Measurements from ENCODE around the gene OSCAR. TPM values are rescaled to one million over a fixed set of nuclear protein-coding genes. Genes with fewer than 3 reads are reported as not detected.
A peak's percentile ranks its signal among the peaks of the same experiment; 100 is the strongest.

OSCAR gene, protein sequence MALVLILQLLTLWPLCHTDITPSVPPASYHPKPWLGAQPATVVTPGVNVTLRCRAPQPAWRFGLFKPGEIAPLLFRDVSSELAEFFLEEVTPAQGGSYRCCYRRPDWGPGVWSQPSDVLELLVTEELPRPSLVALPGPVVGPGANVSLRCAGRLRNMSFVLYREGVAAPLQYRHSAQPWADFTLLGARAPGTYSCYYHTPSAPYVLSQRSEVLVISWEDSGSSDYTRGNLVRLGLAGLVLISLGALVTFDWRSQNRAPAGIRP
- 1.2 TPM for total RNA-seq
- long read RNA-seq, partial matches to known transcripts = 0 of 1 reads
- long read RNA-seq, other reads (novel, unspliced or antisense) = 1 of 1 reads

DNA sequence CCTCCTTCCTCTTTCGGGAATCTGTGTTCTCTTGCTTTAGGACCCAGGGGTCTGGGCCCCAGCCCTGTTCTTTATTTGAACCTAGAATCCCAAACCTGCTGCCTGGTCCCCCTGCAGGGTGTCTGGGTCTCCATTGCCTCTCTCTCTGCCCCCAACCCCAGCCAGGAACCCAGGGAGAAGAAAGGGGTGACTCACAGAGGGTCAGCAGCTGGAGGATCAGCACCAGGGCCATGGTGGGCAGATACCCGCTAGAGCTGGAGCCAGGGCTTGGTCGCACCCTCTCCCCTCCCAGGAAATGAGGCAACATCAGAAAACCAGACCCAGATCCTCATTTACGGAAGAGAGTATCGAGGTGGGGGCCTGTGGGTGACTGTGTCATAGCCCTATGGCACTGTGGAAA, at the start of gene OSCAR:
Gene OSCAR, minus strand, starts transcription at position 243 of the 400 bp plus-strand sequence. Its CDS starts 11 bp downstream, at position 232.
- peak; percentile 80 for DNase-seq (ENCODE audit: low spot score)
- intact Hi-C loops (cut with DNase I) = no loop called here

DNA sequence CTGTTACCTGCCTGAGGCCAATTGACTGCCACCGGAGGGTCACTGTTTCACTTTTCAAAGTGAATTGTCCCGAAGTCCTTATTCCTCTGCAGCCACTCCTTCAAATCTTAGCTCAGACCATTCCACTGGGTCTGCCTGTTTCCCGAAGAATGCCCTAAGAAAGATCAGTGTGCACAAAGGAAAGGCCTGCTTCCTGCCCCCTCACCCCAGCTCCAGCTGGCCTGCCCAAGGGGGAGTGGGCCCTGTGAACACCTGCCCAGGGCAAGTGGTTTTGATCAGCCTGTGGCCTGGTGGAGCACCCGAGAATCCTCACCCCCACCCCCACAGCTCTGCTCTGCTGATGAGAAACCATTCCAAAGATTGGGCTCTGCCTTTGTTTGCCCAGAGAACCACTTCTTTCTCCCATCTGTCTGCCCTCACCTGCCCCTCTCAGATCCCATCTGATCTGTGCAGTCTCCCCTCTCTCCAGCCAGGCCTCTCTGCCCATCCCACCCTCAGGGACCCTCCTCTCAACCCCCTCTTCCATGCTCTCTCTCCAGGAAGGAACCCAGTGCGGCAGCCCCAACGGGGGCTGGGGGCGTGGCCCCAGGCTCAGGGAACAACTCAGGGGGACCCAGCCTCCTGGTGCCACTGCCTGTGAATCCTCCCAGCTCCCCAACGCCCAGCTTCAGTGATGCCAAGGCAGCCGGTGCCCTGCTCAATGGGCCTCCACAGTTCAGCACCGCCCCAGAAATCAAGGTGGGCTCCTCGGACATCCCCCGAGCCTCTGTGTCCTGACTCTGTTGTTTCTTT, 48.6 kb upstream of the OSCAR start:
- DNase-seq (ENCODE audit: low spot score) = no peak
- intact Hi-C loops (cut with DNase I) = no loop called here

DNA sequence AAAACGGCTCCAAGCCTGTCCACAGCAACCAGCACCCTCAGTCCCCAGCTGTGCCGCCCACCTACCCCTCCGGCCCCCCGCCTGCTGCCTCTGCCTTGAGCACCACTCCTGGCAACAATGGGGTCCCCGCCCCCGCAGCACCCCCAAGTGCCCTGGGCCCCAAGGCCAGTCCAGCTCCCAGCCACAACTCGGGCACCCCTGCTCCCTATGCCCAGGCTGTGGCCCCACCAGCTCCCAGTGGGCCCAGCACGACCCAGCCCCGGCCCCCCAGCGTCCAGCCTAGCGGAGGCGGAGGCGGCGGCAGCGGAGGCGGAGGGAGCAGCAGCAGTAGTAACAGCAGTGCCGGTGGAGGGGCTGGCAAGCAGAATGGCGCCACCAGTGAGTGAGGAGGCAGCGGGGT, 47.6 kb upstream of the OSCAR start:
- DNase-seq (ENCODE audit: low spot score) = no peak
- intact Hi-C loops (cut with DNase I) = no loop called here

DNA sequence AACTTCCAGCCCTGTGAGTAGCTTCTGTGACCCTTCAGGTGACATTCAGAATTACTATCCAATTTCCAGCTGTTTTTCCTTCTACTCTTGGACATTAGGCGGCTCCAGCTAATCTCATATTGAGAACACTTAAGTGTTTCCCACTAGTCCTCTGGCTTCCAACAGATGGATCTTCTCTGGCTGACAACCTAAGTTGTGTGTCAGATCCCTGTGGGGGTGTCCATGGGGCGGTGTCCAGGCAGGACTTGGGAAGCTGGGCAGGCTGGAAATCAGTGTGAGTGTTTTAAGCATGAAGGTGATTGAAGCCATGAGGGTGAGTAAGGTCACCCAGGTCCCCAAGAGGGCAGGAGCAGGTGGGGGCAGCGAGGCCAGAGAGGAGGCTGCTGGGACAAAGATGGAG, 47.1 kb upstream of the OSCAR start:
- intact Hi-C loops (cut with DNase I) = no loop called here
- DNase-seq (ENCODE audit: low spot score) = no peak

DNA sequence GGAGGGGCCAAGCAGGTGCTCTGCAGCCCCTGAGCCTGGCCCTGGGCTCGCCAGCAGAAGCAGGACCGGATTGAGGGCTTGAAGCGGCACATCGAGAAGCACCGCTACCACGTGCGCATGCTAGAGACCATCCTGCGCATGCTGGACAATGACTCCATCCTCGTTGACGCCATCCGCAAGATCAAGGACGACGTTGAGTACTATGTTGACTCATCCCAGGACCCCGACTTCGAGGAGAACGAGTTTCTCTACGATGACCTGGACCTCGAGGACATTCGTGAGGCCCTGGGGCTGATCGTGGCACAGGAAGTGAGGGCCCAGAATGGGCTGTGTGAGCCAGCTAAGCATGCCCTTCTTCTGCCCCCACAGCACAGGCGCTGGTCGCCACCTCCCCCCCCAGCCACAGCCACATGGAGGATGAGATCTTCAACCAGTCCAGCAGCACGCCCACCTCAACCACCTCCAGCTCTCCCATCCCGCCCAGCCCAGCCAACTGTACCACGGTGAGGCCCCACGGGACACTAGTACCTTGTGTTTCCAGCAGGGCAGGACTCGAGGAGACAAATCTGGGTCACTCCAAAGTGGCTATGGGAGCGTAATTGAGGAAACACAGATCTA, 45.0 kb upstream of the OSCAR start:
- no peak for DNase-seq (ENCODE audit: low spot score)
- intact Hi-C loops (cut with DNase I) = no loop called here

DNA sequence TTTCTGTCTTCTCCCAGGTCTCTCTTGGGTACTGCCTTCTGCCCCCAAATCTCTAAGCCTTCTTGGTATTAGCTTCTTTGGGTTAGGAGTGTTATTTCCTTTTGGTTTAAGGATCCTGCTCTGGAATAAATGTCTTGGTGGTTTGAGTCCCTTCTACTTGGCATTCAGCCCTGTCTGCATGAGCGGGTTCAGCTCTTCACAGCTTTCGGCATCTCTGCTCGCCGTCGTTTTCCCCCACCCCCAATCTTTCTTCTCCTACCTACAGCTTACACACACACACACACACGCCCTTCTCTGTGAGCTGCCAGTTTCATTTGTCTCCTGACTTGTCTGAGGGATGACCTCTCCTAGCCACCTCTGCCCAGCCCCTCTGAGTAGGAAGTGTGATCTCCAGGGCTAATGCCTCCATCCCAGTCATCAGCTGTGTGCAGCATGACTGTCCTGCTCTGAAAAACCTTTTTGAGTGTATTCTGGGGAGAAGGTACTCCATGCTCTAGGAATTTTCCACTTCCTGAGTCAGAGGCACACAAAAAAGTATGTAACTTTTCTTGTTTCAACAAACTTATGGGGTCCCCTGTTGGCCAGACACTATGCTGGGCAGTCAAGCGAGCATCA, 41.7 kb upstream of the OSCAR start:
- intact Hi-C loops (cut with DNase I) = no loop called here
- no peak for DNase-seq (ENCODE audit: low spot score)

DNA sequence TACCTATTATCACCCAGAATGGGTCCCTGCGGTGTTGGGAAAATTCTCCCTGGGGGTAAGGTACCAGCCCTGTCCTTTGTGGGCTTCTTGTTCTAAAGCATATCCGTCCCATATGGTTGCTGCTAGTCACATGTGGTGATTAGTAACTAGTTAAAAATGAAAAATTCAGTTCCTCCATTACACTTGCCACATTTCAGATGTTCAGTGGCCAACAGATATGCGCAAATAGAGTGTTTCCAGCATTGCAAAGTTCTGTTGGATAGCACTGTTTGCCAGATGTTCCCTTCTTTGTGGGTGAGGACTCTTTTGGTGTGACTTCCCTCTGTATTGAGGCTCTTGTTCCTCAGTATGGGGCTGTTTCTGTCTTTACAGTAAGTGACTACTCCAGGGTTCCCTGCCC, 40.8 kb upstream of the OSCAR start:
- DNase-seq (ENCODE audit: low spot score) = no peak
- intact Hi-C loops (cut with DNase I) = no loop called here

DNA sequence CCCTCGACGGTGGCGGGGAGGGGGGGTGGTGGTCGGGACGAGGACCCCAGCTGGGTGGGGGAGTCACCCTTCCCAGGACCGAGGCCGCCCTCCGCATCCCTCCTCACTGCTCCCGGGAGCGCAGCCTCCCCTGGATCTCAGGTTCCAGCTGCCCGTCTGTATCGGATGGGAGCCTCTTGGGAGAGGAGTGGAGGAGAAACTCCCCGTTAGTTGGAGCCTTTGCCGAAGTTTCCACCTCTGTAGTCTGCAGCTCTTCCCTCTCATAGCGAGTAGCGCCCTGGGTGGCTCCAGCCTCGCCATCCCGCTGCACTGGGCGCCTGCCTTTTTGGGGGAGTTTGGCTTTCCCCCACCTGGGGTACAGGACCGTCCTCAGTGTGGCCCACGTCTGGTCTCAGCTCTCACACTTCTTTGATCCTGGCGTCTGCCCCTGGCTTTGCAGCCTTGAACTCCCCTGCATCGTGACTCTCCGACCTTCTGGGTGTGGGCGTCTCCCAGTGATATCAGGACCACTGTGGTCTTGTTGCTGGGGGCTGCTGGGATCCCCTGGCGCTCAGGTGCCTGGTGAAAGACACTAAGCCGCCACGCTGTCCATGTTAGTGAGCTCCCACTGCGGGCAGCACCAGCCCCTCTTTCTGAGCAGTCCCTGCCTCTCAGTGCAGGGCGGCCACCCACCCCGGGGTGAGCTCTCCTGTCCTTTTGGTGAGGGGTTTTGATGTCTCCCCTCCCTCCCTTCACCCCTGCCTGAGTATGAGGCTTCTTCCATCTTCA, 38.1 kb upstream of the OSCAR start:
- intact Hi-C loops (cut with DNase I) = no loop called here
- no peak for DNase-seq (ENCODE audit: low spot score)

DNA sequence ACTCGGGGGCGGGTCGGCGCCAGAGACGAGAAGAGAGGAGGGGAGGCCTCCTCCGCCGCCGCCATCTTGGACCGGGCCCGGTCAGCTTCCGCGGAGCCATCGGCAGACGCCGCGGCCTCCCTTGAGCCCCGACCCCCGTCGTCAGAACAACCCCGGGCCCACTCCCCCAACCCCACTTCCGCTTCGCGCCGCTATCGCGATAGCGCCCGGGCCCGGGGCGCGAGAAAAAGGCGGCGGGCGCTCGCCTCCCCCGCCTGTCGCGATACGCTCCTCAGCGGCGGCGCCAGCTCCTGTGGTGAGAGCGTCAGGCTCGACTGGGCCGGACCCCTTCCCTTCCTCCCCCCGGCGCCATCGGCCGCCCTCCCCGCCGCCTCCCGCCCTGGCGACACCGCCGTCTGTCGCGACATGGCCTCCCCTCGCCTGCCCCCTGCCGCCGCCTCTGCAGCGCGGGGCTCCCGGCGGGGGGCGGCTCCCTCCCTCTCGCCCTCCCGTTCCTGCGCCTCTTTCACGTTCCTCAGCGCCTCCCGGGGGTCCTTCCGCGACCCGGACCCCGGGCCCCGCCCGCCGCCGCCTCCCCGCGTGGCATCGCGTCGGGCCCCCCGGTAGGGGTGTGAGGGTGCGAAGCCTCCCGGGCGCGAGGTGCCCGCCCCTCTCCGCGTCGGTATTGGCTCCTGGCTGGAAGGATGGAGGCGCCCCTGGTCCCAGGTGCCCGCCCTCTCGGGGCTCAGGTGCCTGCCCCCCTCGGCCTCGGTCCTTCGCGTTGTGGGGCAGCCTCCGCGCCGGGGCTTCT, 37.3 kb upstream of the OSCAR start, which contains the start of gene CNOT3:
Gene CNOT3, plus strand, starts transcription at position 64 of the 790 bp plus-strand sequence. CDS start 5,217 bp downstream, outside the sequence.
- DNase-seq (ENCODE audit: low spot score) = no peak
- intact Hi-C loops (cut with DNase I) = loop anchor here (1.0 kb wide), 1 partner anchor 23 kb away; the partner anchor contains the start of genes PRPF31 and TFPT

DNA sequence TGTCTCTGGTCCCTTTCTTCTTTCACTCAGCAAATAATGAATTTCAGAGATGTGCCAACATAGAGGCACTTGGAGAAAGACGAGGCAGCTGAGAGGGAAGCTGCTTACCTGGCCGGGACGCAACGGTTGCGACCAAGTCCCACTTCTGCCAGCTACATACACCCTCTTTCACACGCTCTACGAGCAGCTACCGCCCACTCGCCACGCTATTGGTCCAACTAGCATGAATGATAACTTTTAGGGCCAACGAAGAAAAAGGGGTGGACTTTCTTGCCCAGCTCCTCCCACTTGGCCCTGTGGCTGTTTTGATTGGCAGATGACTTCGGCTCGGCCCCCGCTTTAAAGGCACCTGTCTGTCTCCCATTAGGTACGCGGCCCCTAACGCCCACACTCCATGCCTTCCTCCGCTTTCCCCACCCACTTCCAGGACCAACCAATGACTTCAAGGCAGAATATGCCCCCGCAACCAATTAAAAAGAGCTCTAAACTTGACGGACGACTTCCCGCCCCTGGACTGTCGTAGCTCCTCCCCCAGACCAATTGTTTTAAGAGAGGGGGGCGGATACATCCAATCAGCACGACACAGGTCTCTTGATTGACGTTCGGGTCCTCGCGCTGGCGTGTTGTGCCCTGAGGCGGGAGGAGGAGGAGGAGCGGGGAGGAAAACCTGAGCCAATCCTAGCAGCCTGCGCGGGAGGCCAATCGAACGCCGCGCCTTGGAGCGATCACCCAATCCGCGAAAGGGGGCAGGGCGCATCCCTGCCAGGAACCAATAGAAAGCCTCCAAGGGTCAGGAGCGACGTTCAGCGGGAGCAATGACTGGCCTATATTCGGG, 36.5 kb upstream of the OSCAR start:
- DNase-seq (ENCODE audit: low spot score) = peak; percentile 100
- intact Hi-C loops (cut with DNase I) = loop anchor here (1.0 kb wide), 1 partner anchor 22 kb away; the partner anchor contains the start of genes PRPF31 and TFPT

DNA sequence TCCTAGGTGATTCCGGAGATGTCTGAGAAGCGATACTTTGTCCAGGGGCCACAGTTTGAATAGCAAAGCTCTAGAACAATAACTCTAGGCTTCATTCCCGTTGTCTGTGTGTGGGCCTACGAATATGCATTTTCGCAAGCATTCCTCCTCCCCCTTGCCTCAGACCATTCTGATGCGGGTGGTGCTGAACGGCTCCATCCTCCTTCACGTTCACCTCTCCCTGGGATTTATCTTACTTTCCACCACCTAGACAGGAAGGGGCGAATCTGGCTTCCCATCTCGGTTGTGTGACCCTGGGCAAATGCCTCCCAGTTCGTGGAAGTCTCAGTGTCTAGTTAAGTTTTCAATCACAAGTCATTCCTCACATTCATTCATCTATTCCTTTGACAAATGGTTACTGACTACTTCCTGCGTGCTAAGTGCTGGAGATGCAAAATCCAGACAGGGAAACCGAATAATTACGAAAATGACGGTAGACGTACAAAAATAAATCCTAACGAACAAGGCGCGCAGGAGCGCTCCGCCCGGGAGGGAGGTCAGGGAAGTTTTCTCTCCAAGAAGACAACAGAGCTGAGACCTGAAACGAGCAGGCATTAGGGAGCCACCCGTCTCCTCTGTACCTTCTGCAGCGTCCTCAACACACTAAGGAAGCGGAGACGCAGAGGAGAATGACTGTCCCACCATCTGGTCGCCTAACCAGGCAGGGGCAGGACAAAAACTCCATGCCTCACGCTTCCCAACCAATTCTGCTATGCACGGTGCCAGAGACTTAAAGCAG, 35.7 kb upstream of the OSCAR start:
- no peak for DNase-seq (ENCODE audit: low spot score)
- intact Hi-C loops (cut with DNase I) = no loop called here

DNA sequence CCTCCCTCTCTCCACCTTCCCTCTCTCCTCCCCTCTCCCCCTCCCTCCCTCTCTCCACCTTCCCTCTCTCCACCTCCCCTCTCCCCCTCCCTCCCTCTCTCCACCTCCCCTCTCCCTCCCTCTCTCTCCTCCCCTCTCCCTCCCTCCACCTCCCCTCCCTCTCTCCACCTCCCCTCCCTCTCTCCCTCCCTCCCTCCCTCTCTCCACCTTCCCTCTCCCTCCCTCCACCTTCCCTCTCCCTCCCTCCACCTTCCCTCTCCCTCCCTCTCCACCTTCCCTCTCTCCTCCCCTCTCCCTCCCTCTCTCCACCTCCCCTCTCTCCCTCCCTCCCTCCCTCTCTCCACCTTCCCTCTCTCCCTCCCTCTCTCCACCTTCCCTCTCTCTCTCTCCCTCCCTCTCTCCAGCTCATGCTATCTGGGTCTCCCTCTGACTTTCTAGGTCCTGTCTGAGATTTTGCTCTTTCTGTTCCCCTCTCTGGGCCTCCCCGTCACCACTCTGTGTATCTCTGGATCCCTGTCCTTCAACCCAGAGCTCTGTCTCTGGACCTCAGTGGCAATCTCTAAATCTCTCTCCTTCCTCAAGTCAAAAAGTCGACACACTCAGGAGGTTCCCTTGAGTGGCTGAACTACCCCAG, 33.5 kb upstream of the OSCAR start:
- intact Hi-C loops (cut with DNase I) = no loop called here
- DNase-seq (ENCODE audit: low spot score) = no peak

DNA sequence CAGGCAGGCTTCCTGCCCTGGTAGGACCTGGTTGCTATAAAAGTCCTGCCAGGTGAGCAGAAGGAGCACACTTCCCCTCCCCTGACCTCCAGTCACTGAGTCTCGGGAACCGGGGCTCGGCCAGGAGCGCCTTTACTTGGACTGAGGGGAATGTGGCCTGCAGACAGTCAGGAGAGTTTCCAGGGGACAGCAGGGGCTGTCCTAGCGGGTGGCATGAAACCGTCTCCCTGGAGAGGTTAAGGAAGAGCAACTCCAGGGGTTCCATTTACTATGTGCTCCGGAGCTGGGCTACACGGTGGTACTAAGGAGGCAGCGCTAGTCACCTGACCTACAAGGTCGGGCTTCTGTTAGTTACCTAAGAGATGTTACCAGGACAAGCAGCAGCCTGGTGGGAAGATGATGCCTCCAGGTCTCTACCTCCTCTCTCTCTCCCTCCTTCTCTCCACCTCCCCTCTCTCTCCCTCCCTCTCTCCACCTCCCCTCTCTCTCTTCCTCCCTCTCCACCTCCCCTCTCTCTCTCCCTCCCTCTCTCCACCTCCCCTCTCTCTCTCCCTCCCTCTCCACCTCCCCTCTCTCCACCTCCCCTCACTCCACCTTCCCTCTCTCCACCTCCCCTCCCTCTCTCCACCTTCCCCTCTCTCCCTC, 32.8 kb upstream of the OSCAR start:
- DNase-seq (ENCODE audit: low spot score) = no peak
- intact Hi-C loops (cut with DNase I) = no loop called here

DNA sequence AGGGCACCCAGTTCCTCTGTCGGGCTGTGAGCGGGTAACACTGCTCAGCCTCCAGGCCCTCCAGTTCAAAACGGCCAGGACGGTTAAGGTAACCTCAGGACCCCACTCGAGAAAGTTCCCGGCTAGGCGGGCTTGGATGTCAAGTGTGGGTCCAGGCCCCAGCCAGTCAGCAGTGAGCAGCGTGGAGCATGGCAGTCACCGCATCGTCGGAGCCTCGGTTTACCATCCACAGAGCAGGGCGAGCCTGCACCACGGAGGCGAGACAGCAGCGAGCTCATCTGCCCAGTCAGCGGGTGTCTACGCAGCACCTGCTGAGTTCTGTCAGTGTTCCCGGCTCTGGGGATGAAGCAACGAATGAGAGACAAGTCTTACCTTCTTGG, 29.0 kb upstream of the OSCAR start:
- intact Hi-C loops (cut with DNase I) = no loop called here
- no peak for DNase-seq (ENCODE audit: low spot score)

DNA sequence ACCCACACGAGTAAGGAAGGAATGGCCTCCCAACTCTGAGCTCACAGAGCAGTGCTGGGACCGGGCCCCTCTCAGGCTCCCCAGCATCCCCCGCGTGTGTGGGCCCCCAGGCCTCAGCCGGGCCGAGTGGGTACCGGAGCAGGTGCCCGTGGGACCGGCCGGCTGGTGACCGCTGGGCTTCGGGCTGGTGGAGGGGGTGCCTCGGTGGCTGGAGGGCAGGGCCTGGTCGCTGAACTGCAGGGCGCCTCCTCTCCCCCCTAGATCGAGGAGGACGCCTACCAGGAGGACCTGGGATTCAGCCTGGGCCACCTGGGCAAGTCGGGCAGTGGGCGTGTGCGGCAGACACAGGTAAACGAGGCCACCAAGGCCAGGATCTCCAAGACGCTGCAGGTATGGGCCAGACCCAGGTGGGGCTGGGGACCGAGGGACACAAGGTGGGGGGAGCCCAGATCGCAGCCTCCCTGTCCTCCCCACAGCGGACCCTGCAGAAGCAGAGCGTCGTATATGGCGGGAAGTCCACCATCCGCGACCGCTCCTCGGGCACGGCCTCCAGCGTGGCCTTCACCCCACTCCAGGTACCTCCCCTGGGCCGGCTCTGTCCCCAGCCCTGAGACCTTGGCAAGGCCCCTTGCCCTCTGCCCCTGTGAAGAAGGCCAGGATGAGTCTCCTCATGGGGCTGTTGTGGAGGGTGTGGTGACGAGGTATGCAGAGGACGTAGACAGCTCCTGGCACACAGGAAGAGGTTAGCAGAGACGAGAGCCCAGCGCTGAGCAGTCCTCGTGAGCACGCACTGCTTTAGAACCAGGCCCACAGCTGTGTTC, 28.4 kb upstream of the OSCAR start:
- intact Hi-C loops (cut with DNase I) = no loop called here
- DNase-seq (ENCODE audit: low spot score) = no peak

Measured in cardiac septum (tissue), 1 donor.